ENCODE results near the gene SCAMP5.

SCAMP5 gene

GRCh38 chr15:75049392-75049791 is 54.0 kb downstream of the SCAMP5 start:
- no peak for DNase-seq

DNA sequence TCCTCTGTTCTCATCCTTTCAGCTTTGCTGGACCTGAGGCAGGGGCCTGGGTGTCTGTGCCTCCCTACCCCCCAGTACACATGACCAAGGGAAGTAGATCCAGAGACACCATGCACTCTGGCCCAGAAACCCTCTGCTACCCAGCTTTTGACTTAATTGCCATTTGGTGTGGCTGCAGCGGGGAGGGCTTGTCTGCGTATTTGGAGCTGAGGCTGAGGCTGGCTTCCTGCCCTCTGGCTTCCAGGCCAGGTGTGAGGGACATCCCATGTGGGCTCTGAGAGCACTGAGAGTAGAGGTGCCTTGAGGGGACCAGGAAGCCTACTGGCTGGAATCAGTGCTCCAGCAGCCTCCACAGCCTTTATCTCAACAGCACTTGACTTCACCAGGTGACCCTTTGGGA is 54.9 kb downstream of the SCAMP5 start:
- no peak for DNase-seq

DNA sequence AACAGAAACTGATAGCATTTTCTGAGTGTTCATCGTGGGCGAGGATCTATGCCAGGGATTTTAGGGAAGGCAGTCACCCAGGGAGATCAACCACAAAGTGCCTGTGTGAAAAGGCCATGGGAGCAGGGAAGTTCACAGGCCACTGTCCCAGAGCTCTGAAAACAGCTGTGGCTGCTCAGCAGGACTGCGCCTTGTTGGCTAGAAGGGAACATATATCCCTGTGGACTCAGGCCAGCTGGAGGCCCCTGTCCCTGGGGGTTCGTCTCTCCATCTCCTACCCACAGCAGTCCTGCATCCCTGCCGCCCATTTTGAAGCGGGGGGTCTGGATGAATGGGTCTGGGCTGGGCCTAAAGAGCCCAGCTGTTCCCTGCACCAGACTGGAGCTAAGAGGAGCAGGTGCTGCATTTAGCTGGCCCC is 55.8 kb downstream of the SCAMP5 start:
- no peak for DNase-seq

- no peak for DNase-seq
Observed at GRCh38 chr15:75051711-75052110, 56.3 kb downstream of the SCAMP5 start.

DNA sequence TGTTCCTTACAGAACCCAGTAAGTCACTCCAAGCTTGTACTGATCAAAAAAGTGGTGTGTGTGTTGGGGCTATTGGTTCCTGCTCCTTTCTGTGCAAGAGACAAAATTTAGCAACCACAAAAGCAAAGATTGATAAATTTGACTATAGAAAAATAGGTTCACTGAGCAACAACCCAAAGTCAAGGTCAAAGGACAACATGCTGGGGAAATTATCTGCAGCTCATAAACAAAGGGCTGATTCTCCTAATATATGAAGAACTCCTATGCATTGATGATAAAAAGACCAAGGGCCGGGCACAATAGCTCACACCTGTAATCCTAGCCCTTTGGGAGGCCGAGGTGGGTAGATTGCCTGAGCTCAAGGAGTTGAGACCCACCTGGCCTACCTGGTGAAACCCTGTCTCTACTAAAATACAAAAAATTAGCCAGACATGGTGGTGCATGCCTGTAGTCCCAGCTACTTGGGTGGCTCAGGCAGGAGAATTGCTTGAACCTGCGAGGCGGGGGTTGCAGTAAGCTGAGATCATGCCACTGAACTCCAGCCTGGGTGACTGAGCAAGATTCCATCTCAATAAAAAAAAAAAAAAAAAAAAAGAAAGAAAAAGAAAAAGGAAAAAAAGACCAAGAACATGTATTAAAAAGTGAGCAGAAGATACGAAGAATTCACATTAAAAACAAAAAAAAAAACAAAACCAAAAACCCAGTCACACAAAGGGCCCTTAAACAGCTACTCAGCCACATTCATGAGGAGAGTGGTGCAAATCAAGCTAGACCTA is 57.8 kb downstream of the SCAMP5 start:
- no peak for DNase-seq

- DNase-seq = no peak
Observed at GRCh38 chr15:75053748-75054125, 58.4 kb downstream of the SCAMP5 start.

DNA sequence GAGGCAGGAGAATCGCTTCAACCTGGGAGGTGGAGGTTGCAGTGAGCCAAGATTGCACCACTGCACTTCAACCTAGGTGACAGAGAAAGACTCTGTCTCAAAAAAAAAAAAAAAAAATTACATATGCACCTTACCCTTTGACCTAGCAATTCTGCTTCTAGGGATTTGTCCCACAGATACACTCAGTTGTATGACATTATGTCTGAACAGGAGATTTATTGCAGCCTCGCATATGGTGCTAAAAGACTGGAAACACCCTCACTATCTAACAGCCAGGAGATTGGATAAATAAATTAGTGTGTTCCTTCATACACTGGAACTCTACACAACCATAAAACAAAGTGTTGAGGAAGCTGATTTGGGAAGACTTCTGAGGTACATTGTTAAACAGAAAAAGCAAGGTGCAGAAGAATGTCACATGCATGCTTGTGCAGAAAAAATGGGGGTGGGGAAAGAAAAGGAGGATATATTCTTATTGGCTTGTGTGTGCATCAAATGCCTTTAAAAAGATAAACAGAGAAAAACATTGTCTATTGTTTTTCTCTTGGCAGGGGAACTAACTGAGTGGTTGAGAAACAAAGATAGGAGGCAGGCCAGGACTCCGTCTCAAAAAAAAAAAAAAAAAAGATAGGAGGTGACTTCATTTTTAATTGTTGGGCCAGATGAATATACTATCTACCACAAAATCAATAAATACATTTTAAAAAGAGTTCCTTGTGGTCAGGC is 59.0 kb downstream of the SCAMP5 start:
- DNase-seq = no peak

GRCh38 chr15:75056036-75056435 is 60.7 kb downstream of the SCAMP5 start:
- no peak for DNase-seq

DNA sequence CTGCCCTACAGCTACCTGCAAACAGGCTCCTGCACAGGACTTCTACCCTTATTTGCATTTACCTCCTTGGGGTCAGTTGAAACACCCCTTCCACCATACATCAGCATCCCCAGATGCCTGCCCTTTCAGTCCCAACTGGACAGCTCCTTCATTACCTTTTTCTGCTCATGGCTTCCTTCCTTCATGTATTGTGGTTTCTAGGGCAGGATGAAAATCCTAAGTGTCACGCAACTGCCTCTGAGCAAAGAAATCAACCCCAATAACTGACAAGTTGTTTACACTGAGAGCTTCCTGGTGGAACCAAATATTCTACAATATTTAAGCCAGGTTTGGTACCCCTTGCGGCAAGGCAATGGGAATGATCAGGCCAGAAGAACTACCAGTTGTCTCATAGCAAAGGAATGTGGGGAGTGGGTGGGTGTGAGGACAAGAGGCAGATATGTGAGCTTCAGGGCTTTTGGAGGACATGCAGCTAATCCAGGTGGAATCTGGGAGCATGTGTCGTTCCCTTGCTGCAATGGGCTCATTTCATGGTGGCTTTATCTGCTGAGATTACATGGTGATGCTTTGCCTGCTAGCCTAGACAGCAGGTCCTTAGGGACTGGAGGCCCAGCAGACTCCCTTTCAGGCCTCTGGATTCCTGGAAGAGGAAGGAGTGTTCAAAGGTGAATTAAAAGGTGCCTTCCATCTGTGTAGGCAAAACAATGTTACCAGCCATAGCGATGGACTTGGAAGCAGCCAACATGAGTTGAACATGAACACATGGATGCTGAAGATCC is 63.0 kb downstream of the SCAMP5 start:
- DNase-seq = no peak

DNA sequence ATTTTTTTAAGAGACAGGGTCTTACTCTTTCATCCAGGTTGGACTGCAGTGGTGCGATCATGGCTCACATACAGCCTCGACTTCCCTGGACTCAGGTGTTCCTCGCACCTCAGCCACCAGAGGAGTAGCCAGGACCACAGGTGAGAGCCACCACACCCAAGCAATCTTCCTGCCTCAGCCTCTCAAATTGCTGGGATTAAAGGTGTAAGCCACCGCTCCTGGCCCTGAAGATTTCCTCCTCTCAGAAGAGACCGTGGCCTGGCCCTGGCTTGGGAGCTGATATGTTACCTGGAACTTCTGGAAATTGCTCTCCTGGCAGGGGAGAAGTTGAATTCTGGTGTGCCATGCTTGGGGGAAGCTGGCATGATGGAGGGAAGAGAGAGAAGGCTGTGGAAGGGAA is 64.2 kb downstream of the SCAMP5 start:
- no peak for DNase-seq

DNA sequence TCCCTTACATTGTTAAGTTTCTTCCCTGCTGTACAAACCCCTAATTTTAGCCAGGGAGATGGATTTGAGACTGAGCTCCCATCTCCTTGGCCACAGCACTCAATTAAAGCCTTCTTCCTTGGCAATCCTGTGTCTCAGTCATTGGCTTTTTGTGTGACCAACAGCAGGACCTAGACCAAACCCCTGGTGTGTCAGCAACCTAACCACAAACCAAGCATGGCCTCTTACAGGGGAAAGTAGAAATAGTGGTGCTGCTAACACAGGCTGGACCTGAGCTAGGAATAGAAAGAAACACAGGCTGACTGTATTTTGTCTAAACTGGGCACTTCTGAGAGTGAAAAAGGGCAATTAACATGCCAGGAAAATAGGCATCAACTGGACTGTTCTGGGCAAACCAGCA is 65.9 kb downstream of the SCAMP5 start:
- no peak for DNase-seq

- DNase-seq = no peak
Observed at GRCh38 chr15:75062706-75063105, 67.3 kb downstream of the SCAMP5 start.

- no peak for DNase-seq
Observed at GRCh38 chr15:75063338-75063737, 68.0 kb downstream of the SCAMP5 start.

DNA sequence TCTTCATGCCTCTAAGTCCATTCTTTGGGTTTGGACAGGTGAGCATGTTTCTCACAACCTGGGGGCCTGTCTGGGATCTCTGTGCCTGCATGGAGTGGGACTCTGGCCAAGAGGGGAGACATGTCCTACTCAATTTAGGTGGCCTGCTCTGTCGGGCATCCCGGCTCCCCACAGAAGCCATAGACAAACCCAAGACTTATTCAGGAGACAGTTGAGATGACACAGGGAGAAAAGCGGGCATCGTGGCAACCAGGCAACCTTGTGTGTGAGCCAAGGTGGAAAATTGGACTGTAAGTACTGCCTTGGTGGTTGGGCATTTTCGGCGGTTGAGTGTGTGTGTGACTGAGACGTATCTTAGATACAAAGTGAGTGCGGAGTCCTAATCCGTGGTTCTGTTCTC is 68.5 kb downstream of the SCAMP5 start:
- no peak for DNase-seq

GRCh38 chr15:75064846-75065245 is 69.5 kb downstream of the SCAMP5 start:
- no peak for DNase-seq

DNA sequence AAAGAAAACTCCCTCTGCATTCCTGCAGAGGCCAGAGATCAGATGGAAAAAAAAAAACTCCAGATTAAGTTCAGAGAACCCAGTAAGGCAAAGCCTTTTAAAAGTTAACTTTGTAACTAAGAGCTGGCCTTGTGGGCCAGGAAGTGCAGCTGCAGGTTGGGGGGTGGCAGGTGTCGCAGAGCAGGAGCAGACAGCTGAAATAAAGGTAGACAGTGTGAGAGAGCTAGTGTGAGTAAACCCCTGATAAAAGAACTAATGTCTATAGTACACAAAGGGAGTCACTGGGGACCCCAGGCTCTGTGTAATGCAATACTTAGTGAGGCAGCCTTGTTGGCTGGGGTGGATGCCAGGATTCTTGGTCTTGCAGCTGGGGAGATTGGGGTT is 70.1 kb downstream of the SCAMP5 start:
- DNase-seq = no peak

DNA sequence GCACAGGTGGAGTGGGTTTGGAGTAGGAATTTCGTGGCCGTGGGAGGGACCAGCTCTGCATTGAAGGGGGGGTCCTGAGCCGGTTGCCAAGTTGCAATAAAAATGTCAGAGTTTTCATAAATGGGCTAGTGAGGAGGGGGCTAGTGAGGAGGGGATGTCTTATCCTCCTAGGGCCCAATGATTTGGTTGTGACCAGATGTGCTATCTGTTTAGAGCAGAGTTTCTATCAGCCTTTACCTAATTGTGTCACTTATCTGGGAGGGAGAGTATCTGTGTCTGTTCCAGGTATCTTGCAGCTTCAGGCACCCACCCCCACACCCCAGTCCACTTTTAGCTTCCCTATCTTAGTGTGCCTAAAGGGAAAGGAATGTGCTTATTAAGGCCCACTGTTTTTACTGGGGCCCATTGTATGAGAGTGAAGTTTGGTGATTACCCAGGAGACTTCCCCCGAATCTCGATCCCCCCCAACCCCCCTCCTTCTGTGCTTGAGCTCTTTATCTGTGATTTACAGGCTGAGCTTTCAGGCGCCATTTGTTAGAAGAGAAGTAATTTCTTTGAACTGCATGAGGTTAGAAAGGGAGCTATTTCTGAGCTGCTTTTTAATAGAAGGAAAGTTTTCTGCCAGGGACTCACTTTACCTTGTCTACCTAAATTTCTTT is 70.6 kb downstream of the SCAMP5 start:
- DNase-seq = no peak

GRCh38 chr15:75067123-75067830 is 71.9 kb downstream of the SCAMP5 start:
- peak; percentile 38 to 44 for DNase-seq

DNA sequence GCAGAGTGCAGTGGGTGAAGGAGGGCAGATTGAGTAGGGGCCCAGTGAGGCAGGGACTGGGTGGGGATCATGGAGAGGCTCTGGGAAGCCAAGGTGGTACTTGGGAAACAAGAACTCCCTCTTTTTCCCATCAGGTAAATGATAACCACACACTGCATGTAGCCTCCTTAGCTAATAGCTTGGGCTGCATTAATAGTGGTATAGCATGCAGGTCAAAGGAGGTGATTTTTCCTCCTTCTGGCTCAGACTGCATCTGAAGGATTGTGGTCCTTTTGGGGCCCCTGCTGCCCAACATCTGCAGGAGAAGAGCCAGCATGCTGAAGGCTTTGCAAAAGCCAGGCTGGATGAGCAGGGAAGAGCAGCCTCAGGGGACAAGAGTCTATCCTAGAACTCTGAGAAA is 73.4 kb downstream of the SCAMP5 start:
- no peak for DNase-seq

GRCh38 chr15:75069301-75069925 is 74.0 kb downstream of the SCAMP5 start:
- peak; percentile 16 to 69 for DNase-seq

DNA sequence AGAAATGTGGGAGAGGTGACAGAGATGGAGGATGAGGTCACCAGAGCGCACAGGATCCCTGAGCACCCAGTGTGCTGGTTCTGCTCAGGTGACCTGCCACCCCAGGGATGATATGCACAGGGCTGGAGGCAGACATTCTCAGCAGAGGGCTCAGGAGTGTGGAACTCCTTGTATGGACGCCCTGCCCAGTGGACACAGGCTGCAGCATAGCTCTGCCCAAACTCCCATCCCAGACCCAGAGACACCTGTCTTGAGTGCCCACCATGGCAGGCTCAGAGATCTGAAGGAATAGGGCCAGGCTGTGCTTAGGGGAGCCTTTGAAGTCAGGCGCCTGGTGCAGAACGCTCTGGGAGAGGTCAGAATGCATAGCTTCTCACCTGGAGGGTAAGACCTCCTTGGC is 75.3 kb downstream of the SCAMP5 start:
- no peak for DNase-seq

Measured in CD4-positive, alpha-beta T cell treated with Interferon alpha-2 for 1 hour (primary cell).